NOMO-1 treated with dmso at 0.1 percent for 144 hours (cell line): Measurements from ENCODE around the gene TMEM109.

Experiments
- DNase-seq: peaks from one replicate; lab custom pipeline; 2025; ENCODE audit not compliant: unreplicated experiment; lab: John Stamatoyannopoulos, UW

TMEM109 gene

GRCh38 chr11:60924906-60925853 lies 11.2 kb downstream of the TMEM109 start:
- DNase-seq, result no peak

GRCh38 chr11:60925868-60926267 lies 11.9 kb downstream of the TMEM109 start:
- DNase-seq, result no peak

GRCh38 chr11:60926500-60926899 lies 12.5 kb downstream of the TMEM109 start:
- no peak for DNase-seq

- DNase-seq, result no peak
Observed at GRCh38 chr11:60927061-60927592, 13.2 kb downstream of the TMEM109 start.

GRCh38 chr11:60927600-60927999 lies 13.6 kb downstream of the TMEM109 start:
- DNase-seq, result no peak

- DNase-seq, result no peak
Observed at GRCh38 chr11:60928563-60929001, 14.6 kb downstream of the TMEM109 start.

GRCh38 chr11:60929764-60930163 lies 15.8 kb downstream of the TMEM109 start:
- DNase-seq, result no peak

GRCh38 chr11:60930394-60930793 lies 16.4 kb downstream of the TMEM109 start:
- no peak for DNase-seq

- DNase-seq, result no peak
Observed at GRCh38 chr11:60931917-60932316, 18.0 kb downstream of the TMEM109 start.

GRCh38 chr11:60932605-60933356 lies 18.8 kb downstream of the TMEM109 start:
- DNase-seq, result no peak

- no peak for DNase-seq
Observed at GRCh38 chr11:60933416-60934123, 19.6 kb downstream of the TMEM109 start.

- DNase-seq, result no peak
Observed at GRCh38 chr11:60934124-60934789, 20.3 kb downstream of the TMEM109 start.

- DNase-seq, result no peak
Observed at GRCh38 chr11:60934790-60935605, 21.0 kb downstream of the TMEM109 start.

GRCh38 chr11:60935676-60936442 lies 21.9 kb downstream of the TMEM109 start:
- no peak for DNase-seq

- no peak for DNase-seq
Observed at GRCh38 chr11:60936467-60937143, 22.6 kb downstream of the TMEM109 start.

GRCh38 chr11:60937144-60937527 lies 23.2 kb downstream of the TMEM109 start:
- no peak for DNase-seq

GRCh38 chr11:60937811-60938210 lies 23.9 kb downstream of the TMEM109 start:
- DNase-seq, result no peak

- DNase-seq, result no peak
Observed at GRCh38 chr11:60938500-60938899, 24.5 kb downstream of the TMEM109 start.
